GM12878 (cell line): ENCODE data around the gene TBC1D5.

Experiments
- BRCA1 ChIP-seq: IDR thresholded peaks from 2 replicates; pipeline ENCODE4 v1.6.1; 2011; ENCODE audit warnings: low read depth, low read length, improper control_type of control experiment
- POLR2AphosphoS2 ChIP-seq: IDR thresholded peaks from 2 replicates; pipeline ENCODE4 v1.6.1; 2011; ENCODE audit warnings: low read depth, mild to moderate bottlenecking, low read length, improper control_type of control experiment, moderate library complexity
- ZNF24 ChIP-seq: fragments of 450-650 bp; IDR thresholded peaks from 2 replicates; pipeline ENCODE4 v1.6.1; 2017; ENCODE audit warnings: antibody characterized with exemption, mild to moderate bottlenecking
- TF ChIP-seq, protein P1 (sequence below): IDR thresholded peaks from 2 replicates; pipeline ENCODE4 v1.6.1; 2012; ENCODE audit warnings: low read depth, low read length, improper control_type of control experiment
- TF ChIP-seq, protein P2 (sequence below): fragments of 450-650 bp; IDR thresholded peaks from 2 replicates; pipeline ENCODE4 v1.6.1; 2017; ENCODE audit warnings: low read depth, mild to moderate bottlenecking, moderate library complexity
- TF ChIP-seq, protein P3 (sequence below): fragments of 450-650 bp; IDR thresholded peaks from 2 replicates; pipeline ENCODE4 v1.6.1; 2017; ENCODE audit warnings: mild to moderate bottlenecking
- TF ChIP-seq, protein P4 (sequence below): fragments of 450-650 bp; IDR thresholded peaks from 2 replicates; pipeline ENCODE4 v1.6.1; 2016; ENCODE audit warnings: mild to moderate bottlenecking

DNA sequence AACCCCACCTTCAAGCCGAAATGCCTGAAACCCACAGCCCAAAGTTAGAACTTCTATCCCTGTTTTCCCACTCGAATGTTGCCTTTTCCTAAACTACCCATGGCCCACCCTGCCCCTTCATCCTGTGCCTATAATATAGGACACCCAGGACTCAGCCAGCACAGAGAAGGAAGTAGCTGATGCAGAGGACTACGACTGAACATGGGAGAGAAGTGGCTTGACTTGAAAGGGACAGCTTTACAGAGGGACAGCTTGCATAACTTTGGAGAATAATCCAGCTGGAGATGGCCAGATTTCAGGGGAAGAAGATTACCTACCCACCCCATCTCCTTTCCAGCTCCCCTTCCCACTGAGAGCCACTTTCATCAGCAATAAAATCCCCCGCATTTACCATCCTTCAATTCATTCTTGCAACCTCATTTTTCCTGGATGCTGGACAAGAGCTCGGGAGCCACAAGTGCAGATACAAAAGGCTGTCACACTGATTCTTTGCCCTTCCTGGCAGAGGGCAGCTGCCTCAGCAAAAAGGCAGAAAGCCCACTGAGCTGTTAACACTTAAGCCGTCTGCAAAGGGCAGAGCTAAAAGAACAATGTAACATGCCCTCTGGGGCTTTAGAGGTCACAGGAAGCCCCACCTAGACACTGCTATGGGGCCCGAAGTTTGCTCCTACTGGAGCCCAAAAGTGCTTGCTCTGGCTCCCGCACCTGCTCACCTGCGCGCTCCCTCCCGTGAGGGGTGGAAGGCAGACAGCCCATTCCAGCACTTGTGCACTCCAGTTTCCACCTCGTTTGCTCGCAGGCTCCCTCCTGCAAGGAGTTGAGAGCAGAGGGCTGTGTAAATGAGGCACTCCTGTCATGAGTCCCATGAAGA is 224.0 kb downstream of the TBC1D5 start:
- TF ChIP-seq, protein P1, sequence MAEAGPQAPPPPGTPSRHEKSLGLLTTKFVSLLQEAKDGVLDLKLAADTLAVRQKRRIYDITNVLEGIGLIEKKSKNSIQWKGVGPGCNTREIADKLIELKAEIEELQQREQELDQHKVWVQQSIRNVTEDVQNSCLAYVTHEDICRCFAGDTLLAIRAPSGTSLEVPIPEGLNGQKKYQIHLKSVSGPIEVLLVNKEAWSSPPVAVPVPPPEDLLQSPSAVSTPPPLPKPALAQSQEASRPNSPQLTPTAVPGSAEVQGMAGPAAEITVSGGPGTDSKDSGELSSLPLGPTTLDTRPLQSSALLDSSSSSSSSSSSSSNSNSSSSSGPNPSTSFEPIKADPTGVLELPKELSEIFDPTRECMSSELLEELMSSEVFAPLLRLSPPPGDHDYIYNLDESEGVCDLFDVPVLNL, result no peak
- no peak for TF ChIP-seq BRCA1
- no peak for TF ChIP-seq POLR2AphosphoS2
- TF ChIP-seq, protein P2, sequence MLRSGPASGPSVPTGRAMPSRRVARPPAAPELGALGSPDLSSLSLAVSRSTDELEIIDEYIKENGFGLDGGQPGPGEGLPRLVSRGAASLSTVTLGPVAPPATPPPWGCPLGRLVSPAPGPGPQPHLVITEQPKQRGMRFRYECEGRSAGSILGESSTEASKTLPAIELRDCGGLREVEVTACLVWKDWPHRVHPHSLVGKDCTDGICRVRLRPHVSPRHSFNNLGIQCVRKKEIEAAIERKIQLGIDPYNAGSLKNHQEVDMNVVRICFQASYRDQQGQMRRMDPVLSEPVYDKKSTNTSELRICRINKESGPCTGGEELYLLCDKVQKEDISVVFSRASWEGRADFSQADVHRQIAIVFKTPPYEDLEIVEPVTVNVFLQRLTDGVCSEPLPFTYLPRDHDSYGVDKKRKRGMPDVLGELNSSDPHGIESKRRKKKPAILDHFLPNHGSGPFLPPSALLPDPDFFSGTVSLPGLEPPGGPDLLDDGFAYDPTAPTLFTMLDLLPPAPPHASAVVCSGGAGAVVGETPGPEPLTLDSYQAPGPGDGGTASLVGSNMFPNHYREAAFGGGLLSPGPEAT, result no peak
- TF ChIP-seq, protein P3, sequence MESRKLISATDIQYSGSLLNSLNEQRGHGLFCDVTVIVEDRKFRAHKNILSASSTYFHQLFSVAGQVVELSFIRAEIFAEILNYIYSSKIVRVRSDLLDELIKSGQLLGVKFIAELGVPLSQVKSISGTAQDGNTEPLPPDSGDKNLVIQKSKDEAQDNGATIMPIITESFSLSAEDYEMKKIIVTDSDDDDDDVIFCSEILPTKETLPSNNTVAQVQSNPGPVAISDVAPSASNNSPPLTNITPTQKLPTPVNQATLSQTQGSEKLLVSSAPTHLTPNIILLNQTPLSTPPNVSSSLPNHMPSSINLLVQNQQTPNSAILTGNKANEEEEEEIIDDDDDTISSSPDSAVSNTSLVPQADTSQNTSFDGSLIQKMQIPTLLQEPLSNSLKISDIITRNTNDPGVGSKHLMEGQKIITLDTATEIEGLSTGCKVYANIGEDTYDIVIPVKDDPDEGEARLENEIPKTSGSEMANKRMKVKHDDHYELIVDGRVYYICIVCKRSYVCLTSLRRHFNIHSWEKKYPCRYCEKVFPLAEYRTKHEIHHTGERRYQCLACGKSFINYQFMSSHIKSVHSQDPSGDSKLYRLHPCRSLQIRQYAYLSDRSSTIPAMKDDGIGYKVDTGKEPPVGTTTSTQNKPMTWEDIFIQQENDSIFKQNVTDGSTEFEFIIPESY, result no peak
- no peak for TF ChIP-seq ZNF24
- TF ChIP-seq, protein P4, sequence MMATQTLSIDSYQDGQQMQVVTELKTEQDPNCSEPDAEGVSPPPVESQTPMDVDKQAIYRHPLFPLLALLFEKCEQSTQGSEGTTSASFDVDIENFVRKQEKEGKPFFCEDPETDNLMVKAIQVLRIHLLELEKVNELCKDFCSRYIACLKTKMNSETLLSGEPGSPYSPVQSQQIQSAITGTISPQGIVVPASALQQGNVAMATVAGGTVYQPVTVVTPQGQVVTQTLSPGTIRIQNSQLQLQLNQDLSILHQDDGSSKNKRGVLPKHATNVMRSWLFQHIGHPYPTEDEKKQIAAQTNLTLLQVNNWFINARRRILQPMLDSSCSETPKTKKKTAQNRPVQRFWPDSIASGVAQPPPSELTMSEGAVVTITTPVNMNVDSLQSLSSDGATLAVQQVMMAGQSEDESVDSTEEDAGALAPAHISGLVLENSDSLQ, result no peak
